GM19193 (cell line): Measurements from ENCODE around the gene MINDY4.

Source experiments
- POLR2A ChIP-seq: IDR thresholded peaks from 4 replicates; pipeline ENCODE4 v1.6.1; 2011; ENCODE audit not compliant: insufficient read depth, insufficient read length; ENCODE audit errors: extremely low read depth

Gene MINDY4

DNA sequence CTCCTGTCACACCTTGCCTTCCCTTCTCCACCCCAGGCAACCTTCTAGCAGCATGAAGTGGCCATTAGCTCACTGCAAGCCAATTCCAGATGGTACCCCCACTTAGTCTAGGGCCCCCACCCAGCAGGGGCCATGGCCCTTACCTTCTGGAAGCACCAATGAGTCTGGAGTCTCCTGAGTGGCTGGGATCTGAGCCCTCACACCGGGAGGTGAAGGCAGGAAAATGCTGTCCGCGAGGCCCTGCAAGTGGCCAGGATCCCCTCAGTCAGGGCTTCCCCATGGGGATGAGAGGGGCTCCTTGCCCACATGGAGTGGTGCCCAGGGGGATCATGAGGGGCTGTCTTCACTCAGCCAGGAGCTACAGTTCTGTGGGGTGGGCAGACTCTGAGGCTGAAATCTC is 145.0 kb downstream of the MINDY4 start:
- no peak for TF ChIP-seq POLR2A

DNA sequence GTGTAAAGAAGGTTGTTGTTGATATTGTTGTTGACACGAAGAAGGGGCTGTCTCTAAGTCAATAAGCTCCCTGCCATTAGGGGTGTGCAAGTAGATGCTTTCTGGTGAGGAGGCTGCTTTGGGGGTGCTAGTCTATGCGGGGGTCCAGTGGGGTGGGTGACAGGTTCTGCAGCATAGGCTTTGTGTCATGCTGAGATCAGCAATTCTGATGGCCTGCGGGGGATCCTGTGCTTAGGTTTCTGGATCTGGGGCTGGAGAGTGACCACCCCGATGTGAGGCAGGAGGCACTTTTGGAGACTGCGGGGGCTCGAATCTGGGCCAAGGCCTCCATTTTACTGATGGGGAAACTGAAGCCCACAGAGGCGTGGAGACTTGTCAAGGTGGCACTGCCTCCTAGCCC is 145.6 kb downstream of the MINDY4 start:
- TF ChIP-seq POLR2A: no peak

DNA sequence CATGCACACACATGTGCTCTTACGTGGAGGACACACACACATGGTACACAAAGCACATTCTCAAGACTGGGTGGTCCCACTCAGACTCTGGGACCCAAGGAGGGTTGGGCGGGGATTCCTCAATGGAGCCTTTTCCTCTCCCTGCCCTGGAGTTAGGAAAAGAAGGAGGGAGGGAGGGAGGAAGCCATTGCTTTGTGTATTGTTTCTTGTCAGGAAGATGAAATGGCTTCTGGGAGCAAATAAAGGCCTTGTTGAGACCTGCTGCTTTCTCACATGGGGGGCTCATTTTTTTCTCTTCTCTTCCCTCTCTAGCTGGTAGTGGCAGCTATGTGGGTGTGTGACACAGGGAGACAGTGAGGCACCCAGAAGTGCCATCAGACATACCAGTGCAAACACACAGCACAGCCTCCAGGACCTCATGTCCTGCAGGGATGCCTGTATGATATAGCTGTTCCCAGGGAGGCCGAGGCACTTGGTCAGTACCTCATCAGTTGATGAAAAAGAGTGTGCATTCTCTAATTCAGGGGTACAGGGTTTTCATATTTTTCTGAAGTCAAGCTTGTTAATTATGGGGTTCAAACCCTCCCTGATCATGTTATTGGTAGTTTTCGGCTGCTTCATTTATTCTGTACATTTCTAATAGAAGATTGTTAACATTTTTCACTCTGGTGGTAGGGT is 146.1 kb downstream of the MINDY4 start:
- no peak for TF ChIP-seq POLR2A

DNA sequence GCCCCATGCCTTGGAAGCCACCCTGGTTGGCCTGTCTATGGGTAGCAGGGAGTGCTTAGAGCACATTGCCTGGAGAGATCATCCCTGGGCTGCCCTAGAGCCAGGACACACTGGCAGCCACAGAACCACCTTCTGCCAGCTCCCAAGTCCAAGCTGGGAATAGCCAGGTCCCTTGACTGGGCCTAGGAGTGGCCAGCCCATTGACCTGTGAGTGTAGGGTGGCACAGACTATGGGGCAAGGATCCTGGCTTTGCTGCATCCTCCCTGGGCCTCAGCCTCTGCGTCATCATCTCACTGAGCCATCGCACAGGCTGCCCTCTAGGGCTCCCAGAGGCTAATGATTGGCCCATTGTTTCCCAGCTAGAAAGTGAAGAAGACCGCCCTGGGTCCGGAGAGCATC is 147.5 kb downstream of the MINDY4 start:
- TF ChIP-seq POLR2A: no peak

DNA sequence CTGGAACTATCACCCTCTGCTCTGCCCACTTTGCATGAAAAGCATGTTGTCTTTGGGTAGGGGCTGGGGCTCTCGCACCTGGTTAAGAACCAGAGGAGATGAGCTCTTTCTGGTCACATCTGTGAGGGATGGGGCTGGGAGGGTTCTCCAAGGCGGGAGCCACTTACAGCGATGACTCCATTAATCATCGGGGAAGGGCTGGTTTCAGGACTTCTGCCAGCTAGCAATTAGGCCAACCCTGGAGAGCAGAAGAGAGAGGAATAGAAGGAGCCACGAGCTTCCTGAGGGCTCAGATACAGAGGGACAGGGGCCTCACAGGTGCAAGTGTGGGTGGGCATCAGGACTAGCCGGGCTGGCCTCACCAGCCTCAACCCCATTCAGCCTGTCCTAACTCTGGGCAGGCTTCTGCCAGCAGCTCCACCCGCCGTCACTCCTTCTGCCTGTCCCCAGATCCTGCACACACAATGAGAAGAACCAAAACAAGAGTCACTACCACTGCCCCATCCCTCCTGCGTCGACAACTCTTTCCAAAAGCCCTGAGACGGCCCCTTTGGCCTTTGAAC is 148.9 kb downstream of the MINDY4 start:
- TF ChIP-seq POLR2A: no peak

DNA sequence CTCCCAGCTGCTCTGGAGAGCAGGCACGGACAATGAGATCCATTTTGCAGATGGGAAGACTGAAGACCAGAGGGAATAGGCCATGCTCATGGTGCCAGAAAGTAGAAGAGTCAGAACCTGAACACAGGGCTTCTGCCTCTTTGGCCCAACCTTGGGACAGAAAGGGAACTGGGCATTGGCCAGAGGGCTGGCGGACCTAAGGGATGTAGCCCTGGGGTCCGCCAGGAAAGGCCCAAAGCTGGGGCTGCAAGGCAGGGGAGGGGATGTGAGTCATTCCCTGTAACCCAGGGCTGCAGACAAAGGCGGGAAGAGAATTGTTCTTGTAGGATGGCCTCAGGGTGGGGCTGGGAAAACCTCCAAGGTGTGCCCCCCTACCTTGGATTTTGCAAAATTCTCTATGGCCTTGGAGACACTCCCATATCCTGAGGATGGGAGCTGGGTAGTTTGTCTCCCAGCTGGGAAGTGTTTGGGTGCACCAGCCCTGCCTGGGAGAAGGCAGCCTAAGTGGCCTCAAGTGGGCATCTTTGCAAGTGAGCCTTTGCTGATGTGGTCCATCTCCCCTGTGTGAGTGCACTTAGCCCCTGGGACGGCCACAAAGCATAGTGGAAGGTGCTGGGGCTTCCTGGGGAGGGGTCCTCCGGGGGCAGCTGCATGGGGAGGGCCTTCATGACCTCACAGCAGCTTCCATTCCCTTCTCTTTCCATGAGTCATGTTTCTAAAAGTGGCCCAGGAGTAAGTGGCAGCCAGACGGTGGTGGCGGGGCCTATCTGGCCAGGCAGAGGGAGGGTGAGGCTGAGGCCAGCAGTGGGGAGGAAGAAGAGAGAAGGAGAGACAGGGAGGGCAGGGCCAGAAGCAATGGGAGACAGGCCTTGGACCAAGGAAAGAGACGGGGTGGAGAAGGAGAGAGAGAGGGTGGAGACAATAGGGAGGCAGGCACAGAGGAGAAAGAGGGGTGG is 149.6 kb downstream of the MINDY4 start:
- TF ChIP-seq POLR2A: no peak

DNA sequence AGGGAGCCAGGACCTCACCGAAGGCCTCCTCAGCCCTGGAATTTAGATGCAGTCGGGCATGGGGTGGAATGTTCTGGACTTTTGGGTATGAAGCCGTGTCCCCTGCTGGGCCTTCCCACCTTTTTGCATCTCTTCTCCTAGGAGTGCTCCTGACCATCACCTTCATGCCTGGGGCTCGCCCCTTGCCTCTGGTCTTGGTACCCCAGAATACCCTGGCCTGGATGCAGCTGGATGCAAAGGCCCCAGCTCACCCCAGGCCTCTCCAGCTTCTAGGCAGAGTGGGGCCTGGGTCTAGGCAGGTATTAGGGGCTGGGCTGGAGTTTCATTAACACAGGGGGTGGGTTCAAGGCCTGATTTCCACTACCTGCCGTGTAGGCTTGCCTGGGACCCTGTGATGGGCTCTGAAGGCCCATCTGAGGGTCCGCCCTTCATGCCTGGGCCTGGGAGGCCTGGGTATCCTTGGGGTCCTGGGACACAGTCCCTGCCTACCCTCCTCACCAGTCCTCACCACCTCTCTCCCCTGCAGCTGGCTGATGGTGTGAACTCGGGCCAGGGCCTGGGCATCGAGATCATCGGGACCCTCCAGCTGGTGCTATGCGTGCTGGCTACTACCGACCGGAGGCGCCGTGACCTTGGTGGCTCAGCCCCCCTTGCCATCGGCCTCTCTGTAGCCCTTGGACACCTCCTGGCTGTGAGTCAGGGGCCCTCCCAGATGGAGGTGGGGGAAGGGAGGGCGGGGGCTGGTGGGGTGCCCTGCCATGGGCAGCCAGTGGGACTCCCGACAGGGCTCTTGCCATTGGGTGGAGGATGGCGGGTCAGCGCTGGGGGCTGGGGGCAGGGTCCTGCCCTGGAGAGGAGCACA is 150.6 kb downstream of the MINDY4 start:
- no peak for TF ChIP-seq POLR2A

DNA sequence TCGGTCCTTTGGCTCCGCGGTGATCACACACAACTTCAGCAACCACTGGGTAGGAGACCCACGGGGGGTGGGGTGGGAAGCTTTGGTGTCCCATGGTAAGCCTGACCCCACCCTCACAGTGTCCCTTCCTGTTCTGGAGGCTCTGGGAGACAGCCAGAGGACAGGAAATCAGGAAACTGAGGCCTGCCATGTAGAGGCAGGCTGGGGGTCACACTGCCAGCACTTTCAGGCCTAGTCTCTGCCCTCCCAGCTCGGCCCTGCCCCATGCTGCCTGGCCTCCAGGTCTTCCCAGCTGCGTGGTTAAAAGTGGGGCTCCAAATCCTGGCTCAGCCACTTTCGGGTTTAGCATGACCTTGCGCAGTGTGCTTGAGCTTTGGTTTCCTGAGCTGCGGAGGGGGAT is 151.4 kb downstream of the MINDY4 start:
- TF ChIP-seq POLR2A: no peak

DNA sequence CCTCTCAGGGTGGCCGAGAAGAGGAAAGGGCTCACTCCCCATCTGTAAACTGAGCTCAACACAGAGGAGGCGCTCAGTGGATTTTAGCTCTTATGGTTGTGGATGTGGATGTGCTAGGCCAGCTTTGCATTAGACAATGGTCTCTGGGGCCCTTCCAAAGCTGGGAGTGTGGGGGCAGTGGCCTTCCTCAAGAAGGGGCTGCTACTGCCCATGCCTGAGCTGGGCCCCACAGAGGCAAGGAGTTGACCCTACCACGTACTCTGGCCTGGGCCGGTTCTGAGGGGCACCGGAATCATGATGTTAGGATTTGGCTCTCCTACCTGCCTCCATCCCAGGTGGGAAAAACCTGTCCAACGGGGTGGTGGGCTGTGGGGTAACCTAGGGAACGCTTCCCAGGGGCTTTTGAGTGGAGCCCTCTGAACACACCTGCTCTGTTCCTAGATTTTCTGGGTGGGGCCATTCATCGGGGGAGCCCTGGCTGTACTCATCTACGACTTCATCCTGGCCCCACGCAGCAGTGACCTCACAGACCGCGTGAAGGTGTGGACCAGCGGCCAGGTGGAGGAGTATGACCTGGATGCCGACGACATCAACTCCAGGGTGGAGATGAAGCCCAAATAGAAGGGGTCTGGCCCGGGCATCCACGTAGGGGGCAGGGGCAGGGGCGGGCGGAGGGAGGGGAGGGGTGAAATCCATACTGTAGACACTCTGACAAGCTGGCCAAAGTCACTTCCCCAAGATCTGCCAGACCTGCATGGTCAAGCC is 152.0 kb downstream of the MINDY4 start:
- no peak for TF ChIP-seq POLR2A

DNA sequence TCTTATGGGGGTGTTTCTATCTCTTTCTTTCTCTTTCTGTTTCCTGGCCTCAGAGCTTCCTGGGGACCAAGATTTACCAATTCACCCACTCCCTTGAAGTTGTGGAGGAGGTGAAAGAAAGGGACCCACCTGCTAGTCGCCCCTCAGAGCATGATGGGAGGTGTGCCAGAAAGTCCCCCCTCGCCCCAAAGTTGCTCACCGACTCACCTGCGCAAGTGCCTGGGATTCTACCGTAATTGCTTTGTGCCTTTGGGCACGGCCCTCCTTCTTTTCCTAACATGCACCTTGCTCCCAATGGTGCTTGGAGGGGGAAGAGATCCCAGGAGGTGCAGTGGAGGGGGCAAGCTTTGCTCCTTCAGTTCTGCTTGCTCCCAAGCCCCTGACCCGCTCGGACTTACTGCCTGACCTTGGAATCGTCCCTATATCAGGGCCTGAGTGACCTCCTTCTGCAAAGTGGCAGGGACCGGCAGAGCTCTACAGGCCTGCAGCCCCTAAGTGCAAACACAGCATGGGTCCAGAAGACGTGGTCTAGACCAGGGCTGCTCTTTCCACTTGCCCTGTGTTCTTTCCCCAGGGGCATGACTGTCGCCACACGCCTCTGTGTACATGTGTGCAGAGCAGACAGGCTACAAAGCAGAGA is 152.7 kb downstream of the MINDY4 start:
- TF ChIP-seq POLR2A: no peak

DNA sequence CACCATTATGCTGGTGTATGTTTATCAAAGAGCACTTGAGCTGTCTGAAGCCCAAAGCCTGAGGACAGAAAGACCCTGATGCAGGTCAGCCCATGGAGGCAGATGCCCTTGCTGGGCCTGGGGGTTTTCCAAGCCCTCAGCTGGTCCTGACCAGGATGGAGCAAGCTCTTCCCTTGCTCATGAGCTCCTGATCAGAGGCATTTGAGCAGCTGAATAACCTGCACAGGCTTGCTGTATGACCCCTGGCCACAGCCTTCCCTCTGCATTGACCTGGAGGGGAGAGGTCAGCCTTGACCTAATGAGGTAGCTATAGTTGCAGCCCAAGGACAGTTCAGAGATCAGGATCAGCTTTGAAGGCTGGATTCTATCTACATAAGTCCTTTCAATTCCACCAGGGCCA is 153.4 kb downstream of the MINDY4 start:
- TF ChIP-seq POLR2A: no peak

DNA sequence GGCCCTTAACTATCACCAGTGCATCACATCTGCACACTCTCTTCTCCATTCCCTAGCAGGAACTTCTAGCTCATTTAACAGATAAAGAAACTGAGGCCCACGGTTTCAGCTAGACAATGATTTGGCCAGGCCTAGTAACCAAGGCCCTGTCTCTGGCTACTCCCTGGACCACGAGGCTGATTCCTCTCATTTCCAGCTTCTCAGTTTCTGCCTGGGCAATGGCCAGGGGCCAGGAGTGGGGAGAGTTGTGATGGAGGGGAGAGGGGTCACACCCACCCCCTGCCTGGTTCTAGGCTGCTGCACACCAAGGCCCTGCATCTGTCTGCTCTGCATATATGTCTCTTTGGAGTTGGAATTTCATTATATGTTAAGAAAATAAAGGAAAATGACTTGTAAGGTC is 153.9 kb downstream of the MINDY4 start:
- no peak for TF ChIP-seq POLR2A

DNA sequence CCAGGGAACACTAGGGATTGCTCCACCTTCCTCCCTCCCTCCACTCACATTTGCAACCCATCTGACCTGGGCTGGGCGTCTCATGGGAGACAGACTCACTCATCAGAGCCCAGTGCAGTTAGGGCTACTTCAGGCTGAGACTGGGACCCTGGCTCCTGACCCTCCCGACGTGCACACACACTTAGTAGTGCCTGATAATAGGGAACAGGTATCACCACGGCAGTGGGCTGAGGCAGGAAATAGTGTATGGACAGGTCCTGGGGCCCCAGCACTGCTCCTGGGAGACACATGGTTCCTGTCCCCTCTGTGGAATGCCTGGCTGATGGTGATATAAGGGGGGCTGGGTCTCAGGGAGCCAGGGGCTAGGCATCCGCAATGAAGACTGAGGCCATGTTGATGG is 154.7 kb downstream of the MINDY4 start:
- no peak for TF ChIP-seq POLR2A

DNA sequence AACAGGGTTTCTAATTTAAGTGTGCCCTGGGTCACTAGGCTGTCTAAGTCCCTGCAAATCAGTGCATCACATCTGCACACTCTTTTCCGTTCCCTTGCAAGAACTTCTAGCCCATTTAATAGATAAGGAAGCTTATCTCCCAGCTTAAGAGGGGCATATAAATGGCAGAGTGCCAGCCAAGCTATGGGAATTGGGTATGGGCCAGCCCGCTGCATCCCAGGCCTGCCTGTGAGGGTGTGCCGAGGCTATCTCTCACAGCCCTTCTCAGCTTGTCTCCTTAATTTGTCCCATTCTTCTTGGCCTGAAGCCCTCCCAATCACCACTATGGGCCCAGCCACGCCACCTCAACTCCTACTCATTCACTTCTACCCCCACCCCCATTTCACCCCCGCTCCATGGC is 155.1 kb downstream of the MINDY4 start:
- TF ChIP-seq POLR2A: no peak
